GM19023 (cell line): ENCODE data around the gene PRSS48.
"Not testable (repeated sequence)": the region's sequence is repeated elsewhere in the genome, so short reads cannot be mapped to it uniquely, and the experiment has no call there.

Experiments used
- ATAC-seq: cut with Tn5 transposase; IDR thresholded peaks from one replicate; pipeline ENCODE4 v1.9.1; 2021; ENCODE audit warnings: mild to moderate bottlenecking, moderate library complexity; ENCODE audit not compliant: unreplicated experiment

The PRSS48 gene, protein sequence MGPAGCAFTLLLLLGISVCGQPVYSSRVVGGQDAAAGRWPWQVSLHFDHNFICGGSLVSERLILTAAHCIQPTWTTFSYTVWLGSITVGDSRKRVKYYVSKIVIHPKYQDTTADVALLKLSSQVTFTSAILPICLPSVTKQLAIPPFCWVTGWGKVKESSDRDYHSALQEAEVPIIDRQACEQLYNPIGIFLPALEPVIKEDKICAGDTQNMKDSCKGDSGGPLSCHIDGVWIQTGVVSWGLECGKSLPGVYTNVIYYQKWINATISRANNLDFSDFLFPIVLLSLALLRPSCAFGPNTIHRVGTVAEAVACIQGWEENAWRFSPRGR

DNA sequence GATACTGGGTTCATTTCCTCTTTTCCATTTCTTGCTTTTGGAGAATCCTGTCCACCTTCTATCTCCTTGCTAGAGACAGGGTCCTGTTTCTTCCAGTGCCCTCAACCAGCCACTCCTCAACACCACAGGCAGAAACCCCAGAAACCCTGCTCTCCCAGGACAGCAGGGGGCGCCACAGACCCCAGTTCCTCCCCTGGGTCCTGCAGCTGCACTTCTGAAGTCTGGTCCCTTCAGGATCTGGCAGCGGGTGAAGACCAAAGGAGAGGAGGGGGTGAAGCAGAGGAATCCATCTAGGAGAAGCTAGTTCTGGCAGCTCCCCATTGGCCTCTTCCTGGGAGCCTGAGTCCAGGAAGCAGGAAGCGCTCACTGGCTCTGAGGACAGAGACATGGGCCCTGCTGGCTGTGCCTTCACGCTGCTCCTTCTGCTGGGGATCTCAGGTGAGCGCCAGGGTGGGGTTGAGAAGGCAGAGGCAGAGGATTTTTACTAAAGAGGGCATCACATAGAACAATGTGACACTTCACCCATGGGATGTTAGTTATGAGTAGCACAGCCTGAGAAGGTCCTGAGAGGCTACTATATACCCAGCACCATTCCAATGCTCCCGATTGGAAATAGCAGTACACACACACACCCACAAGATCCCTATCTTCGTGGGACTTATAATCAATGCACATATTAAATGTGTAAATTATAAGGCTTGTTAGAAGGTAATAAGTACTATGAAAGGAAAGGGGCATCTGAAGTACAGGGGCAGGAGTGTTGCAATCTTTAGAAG is at the start of gene PRSS48:
Gene PRSS48, plus strand, starts transcription at position 375 of the 776 bp plus-strand sequence. Its CDS starts 12 bp downstream, at position 387.
- ATAC-seq: peak; percentile 55

DNA sequence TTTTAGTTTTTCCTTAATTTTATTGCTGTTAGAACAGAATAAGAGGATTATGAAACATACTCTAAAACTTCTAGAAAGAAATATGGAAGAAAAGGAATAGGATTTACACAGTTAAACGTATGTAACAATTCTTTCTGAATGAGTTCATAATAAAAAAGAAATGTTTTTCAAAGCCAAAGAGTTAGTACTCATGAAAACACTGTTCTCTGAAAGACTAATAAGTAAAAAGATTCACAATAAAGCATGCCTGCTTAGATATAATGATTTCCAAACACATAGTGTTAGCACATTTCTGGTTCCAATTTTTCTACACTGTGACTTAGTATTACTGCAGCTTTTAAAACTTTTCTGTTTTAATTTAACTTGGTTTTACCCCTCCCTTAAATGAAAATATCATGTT is 49.8 kb upstream of the PRSS48 start:
- no peak for ATAC-seq

DNA sequence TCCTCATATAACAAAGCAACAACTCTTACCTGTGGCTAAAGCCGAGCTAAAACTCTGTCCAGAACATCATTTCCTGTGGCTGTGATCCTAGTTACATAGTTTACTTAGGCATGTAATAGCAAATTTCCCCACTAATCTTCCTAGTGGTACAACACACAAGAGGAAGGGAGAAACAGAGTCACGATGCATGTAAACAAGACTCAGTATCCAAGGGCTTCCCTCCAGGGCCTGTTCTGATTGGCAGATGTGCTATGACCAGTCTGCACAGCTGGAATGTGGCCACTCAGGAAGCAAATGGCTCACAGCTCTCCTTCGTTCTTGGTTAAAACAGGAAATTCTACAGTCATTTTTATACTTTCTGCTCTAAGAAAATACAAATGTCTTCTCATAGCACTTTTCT is 49.2 kb upstream of the PRSS48 start:
- no peak for ATAC-seq

DNA sequence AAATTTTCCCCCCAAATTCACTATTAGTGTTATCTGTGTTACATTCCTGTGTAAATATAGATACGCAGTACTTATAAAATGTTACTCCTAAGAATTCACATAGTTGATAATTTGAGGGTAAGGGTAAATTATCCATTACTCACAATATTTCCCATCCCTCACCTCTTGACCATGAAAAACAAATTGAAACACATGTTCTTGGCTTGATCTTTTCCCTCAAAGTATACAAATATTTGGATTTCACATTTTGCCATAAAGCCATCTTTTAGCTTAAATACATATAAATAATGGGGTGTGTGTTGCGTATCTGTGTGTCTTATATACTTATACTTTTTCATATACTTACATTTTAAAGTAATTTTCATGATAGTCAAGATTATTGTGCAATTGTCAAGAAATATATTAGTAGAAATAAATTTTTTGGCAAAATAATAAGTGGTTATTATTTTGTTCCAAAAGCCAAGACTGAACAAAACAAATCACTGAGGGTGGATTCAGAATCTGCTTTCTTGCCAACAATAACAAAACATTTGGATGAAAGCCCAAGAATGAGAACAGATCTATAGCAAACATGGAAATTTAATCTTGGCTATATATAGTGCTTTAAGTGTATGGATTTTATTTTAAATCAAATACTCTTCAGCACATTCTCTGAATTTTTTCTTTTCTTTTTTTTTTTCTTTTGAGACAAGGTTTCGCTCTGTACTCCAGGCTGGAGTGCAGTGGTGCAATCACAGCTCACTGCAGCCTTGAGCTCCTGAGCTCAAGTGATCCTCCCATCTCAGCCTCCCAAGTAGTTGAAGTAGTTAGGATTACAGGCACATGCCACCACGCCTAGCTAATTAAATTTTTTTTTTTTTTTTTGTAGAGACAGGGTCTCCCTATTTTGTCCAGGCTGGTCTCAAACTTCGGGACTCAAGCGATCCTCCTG is 48.5 kb upstream of the PRSS48 start:
- no peak for ATAC-seq

DNA sequence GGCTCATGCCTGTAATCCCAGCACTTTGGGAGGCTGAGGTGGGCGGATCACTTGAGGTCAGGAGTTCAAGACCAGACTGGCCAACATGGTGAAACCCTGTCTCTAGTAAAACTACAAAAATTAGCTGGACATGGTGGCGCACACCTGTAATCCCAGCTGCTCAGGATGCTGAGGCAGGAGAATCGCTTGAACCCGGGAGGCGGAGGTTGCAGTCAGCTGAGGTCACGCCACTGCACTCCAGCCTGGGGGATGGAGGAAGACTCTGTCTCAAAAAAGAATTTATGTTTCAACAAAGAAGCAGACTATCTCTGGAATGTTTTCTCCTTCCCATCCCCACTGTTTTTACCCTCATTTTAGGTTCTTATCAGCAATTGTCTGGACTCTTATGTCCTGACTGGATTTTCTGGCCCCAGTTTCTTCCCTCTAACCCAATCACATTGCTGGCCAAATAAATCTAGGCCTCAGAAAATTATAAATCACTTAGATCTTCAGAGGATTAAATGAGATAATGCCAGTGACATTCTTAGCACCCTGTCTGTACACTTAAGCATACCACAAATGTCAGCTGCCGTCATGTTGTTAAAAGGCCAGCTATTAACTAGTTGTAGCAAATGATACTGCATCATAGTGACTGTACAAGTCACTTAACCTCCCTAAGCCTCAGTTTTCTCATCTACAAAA is 44.9 kb upstream of the PRSS48 start:
- no peak for ATAC-seq

DNA sequence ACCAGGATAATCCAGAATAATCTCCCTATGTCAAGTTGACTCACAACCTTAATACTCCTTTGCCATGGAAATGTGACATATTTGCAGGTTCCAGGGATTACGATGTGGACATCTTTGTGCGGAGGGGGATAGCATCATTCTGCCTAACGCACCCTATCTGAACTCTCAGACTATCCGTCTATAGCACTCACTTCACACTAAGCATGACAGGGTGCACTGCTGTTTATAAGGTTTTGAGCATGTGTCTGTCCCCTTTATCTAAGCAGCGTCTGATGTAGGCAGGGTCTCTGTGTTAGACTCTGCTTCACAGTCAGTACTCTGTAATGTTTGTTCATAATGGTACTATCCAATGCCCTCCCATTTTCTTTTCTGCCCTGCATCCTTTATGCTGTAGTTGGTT is 43.4 kb upstream of the PRSS48 start:
- no peak for ATAC-seq

DNA sequence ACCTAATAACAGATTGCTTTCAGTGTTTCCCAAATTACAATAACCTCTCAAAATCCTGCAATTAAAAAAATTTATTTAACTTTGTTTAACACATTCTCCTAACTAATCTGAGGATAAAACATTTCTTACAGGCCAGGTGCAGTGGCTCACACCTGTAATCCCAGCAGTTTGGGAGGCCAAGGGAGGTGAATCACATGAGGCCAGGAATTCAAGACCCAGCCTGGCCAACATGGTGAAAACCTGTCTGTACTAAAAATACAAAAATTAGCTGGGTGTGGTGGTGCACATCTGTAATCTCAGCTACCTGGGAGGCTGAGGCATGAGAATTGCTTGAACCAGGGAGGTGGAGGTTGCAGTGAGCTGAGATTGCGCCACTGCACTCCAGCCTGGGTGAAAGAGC is 41.6 kb upstream of the PRSS48 start:
- ATAC-seq: not testable (repeated sequence)

DNA sequence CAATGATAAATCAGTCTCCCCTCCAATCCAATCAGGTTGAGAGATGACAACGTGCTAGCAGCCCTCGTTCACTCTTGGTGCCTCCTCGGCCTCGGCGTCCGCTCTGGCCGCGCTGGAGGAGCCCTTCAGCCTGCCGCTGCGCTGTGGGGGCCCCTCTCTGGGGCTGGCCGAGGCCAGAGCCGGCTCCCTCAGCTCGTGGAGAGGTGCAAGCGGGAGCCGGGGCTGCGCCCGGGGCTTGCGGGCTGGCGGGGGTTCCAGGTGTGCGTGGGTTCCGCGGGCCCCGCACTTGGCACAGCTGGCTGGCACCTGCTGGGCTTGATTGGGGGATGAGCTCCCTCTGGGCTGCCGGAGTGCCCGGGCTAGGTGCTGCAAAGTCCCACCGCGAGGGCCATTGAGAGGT is 40.9 kb upstream of the PRSS48 start:
- no peak for ATAC-seq

DNA sequence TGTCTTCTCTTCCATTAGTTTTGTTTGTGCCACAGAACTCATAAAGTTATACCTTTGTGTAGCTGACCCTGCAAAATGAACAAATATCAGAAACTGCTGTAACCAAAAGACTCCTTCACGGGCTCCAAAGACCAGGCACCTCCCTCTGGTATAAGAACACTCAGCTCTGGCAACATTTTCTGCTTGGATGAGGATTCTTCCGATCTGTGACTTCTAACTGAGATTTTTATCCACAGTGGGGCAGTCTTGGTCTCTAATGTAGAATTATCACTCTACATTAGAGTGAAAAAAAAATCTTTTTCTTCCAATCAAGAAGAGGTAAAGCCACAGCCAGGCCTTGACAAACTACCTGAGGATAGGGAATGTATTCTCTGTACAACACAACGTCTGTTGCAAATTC is 38.5 kb upstream of the PRSS48 start:
- no peak for ATAC-seq

DNA sequence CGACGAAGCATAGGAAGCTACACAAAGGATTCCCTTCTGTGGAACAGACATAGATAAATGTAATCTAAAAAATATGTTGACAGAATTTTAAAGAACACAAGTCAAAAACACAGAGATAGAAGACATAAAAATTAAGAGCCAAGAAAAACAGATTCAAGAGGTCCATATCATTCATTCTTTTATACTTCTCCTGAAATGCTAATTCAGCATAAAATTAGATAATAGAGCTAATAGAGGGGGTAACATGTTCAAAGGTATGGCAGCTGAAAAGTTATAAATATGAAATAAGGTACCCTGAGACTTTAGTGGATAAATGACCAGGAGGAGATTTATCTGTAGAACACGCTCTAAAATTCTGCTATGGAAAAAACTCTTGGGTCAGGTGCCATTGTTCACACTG is 37.4 kb upstream of the PRSS48 start:
- ATAC-seq: no peak

DNA sequence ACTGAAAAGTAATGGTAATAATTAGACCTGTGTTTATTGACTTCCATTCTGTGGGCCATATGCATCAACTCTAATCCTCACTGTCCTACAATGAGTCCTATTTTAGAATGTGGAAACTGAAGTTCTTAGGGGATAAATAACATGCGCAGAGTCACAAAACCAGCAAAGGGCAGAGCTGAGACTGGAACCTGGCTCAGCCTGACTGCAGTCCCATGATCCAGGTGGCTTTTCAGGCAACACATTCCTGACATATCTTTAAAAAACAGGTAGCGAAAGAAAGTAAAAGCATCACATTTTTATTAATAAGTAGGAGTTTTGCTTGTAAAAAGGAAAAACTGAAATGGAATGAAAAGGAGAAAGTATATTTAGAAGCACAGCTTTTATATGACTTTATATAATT is 34.7 kb upstream of the PRSS48 start:
- ATAC-seq: no peak

DNA sequence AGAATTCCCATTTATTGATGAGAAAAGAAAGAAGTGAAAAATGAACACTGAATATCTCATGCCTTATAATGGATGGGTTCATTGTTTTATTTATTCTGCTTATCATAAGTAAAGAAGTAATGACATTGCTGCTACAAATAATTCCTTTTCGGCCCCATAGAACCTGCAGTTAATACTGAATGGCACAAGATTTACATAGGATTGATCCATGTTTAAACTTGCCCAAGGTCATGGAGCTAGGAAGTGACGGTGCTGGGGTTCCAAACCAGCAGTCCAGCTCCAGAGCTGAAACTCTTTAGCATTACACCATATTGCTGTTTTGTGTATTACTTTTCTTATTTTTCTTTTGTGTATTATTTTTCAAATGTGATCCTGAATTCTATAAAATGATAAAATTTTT is 30.2 kb upstream of the PRSS48 start:
- ATAC-seq: no peak

DNA sequence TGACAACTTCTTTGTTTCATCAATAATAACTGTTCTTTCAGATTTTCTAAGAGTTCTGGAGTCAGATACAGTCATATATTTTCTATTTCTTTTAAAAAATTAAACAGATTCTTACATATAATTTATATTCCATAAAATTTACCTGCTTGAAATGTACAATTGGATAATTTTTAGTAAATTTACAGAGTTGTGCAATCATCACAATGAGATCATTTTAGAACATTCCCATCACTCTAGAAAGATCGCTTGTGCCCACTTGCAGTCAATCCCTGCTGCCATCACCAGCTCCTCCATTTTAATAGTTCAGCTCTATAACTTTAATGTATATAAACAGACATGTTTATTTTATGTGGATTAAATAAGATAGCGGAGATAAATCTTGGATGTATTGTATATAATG is 29.6 kb upstream of the PRSS48 start:
- ATAC-seq: no peak

DNA sequence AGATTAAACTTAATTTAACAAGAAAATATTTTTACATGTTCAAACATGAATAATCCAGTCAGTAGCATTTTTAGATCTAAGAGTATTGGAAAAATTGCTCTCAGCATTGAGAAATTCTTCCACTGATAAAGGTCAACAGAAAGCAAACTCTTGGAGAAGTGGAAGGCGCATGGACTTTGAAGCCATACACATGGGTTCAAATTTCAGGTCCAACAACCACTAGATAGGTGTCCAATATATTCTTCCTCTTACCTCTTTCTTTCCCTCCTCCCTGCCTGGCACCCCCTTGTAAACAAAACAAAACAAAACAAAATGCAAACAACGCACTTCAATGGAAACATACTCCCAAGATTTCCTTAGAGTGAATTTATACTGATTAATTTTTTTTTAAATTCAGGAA is 28.4 kb upstream of the PRSS48 start:
- no peak for ATAC-seq

DNA sequence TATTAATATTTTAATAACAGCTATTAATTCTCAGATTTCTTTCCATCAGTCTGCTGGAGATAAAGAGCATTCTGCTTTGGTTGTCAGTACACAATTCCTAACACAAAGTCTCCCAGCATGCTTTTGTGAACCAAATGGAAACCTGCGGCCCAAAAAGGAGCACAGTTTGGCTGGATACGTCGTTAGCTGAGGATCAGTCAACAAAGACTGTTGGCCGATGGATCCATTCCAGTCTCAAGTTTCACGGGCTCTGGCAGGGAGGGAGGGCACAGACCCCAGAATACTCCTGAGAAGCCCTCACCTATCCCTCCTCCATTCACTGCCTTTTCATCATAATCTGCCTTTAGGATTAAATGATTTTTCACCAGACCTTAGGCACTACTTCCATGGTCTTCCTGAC is 26.3 kb upstream of the PRSS48 start:
- ATAC-seq: no peak

DNA sequence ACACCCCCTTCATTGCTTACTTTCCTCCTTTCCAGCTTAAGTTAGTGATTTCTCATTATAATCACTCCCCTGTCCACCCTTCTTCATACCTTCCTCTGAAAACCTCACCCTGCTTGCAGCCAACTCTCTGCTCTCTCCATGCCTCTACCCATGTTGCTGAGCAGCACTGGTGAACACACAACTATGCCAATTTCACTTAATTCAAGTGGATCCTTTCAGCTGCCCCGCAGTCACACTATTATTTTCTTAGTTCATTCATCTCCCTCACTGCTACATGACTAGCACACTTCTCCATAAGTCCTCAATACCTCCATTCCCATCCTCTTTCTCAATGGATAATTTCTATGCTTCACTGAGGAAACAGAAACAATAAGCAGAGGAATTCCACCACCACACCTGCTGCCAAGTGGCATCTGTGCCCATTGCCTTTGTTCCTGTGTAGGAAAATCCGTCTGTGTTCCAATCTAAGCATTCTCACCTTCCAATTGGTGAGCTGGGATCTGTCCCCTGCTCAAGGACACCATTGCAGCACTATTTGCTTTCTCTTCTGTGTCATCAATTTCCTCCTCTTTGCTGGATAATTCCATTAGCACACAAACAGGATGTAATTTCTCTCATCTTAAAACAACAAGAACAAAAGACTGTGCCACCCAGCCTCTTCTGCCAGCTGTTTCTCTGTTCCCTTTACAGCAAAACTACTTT is 25.2 kb upstream of the PRSS48 start:
- ATAC-seq: no peak

DNA sequence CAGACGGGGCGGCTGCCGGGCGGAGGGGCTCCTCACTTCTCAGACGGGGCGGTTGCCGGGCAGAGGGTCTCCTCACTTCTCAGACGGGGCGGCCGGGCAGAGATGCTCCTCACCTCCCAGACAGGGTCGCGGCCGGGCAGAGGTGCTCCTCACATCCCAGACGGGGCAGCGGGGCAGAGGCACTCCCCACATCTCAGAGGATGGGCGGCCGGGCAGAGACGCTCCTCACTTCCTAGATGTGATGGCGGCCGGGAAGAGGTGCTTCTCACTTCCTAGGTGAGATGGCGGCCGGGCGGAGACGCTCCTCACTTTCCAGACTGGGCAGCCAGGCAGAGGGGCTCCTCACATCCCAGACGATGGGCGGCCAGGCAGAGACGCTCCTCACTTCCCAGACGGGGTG is 21.7 kb upstream of the PRSS48 start:
- not testable (repeated sequence) for ATAC-seq

DNA sequence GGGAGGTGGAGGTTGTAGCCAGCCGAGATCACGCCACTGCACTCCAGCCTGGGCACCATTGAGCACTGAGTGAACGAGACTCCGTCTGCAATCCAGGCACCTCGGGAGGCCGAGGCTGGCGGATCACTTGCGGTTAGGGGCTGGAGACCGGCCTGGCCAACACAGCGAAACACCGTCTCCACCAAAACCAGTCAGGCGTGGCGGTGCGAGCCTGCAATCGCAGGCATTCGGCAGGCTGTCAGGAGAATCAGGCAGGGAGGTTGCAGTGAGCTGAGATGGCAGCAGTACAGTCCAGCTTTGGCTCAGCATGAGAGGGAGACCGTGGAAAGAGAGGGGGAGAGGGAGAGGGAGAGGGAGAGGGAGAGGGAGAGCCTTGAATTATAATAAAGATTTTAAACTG is 21.3 kb upstream of the PRSS48 start:
- not testable (repeated sequence) for ATAC-seq

DNA sequence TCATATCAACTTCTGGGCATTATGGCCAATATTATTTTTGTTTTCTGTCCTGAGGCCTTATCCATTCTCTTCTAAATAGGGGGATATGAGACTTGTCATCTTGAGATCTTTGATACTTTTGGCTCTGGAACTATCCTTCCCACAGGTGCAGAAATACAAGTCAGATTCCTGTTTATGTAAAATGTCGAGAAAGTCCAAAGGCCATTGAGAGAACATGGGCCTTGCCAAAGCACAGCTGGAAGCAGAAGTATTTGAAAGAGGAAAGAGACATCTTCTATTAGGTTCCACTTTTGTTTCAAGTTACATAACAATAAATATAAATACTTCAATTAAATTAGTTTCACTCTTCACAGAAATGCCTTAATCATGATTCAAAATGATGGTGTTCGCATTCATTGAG is 20.8 kb upstream of the PRSS48 start:
- no peak for ATAC-seq

DNA sequence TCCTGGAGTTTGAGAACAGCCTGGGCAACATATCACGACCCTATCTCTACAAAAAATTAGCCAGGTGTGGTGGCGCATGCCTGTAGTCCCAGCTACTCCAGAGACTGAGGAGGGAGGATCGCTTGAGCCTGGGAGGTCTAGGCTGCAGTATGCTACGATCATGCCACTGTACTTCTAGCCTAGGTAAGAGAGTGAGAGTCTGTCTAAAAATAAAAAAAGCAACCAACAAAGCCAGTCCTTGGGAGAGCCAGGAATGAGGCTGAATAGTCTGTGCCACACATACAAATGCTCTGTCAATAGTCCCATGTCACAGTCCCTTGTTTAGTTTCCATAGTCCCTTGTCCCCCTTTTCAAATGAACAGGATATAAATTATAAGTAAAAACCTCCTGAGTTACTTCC is 19.3 kb upstream of the PRSS48 start:
- ATAC-seq: no peak
